ENCODE data around the gene PGAP2. TPM values are rescaled to one million over a fixed set of nuclear protein-coding genes. Genes with fewer than 3 reads are reported as not detected.

Gene PGAP2
- total RNA-seq, 2 experiments from 2014 or later: 33.1 to 36.7 TPM

DNA sequence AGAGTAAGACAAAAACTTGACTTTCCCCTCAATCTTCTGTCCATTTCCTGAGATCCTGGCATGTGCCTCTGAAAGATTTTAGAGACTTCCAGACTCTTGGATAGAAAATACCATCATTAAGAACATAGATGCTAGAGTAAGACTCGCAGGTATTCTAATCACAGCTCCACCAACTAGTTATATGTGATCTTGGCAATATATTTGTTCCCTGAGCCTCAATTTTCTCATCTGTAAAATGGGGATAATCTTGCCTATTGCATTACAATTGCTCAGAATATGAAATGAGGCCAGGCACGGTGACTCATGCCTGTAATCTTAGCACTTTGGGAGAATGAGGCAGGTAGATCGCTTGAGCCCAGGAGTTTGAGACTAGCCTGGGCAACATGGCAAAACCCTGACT is 21.7 kb downstream of the PGAP2 start:
- Mint-ChIP-seq H3K36me3 (ENCODE audit: low read depth) (peaks cover 83% of the 10 kb centered on the region), H3K9me3 (no peaks in the 10 kb centered on the region), H3K4me3 (no peak overlapping the region), H3K4me1 (ENCODE audit: low read depth) (peaks cover 71% of the 10 kb centered on the region), H3K27me3 (no peaks in the 10 kb centered on the region), H3K27ac (peak overlapping the region; percentile 91)
- POLR2A ChIA-PET: interaction anchor here (2.4 to 3.3 kb wide), 2 partner anchors 8 to 11 kb away, joined by 10 to 21 read pairs; partner anchors contain the start of gene RHOG
- TF ChIP-seq, protein P1, sequence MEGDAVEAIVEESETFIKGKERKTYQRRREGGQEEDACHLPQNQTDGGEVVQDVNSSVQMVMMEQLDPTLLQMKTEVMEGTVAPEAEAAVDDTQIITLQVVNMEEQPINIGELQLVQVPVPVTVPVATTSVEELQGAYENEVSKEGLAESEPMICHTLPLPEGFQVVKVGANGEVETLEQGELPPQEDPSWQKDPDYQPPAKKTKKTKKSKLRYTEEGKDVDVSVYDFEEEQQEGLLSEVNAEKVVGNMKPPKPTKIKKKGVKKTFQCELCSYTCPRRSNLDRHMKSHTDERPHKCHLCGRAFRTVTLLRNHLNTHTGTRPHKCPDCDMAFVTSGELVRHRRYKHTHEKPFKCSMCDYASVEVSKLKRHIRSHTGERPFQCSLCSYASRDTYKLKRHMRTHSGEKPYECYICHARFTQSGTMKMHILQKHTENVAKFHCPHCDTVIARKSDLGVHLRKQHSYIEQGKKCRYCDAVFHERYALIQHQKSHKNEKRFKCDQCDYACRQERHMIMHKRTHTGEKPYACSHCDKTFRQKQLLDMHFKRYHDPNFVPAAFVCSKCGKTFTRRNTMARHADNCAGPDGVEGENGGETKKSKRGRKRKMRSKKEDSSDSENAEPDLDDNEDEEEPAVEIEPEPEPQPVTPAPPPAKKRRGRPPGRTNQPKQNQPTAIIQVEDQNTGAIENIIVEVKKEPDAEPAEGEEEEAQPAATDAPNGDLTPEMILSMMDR (IDR thresholded peaks at IDR 0.05): no peak
- intact Hi-C loops (cut with micrococcal nuclease): no loop called here
- DNase-seq (no peak), ATAC-seq (no peak)
- CTCF ChIA-PET: interaction anchor here (1.8 to 5.8 kb wide), 3 partner anchors 12 to 243 kb away, joined by 6 to 33 read pairs (median 10); partner anchors contain the start of gene PGAP2

- POLR2A ChIA-PET: interaction anchor here (1.1 to 14.6 kb wide), 3 partner anchors 10 to 22 kb away, joined by 3 to 216 read pairs (median 21); partner anchors contain the start of genes RHOG and STIM1
- intact Hi-C loops (cut with micrococcal nuclease): no loop called here
- no peak overlapping the region for H3K4me3 Mint-ChIP-seq
Observed at GRCh38 chr11:3830730-3831129, 22.4 kb downstream of the PGAP2 start.

GRCh38 chr11:3831378-3832239 is 23.2 kb downstream of the PGAP2 start:
- H3K27me3 Mint-ChIP-seq: no peaks in the 10 kb centered on the region
- no peak overlapping the region for H3K4me3 Mint-ChIP-seq
- intact Hi-C loops (cut with micrococcal nuclease): no loop called here
- H3K36me3 Mint-ChIP-seq (ENCODE audit: low read depth): peaks cover 77% of the 10 kb centered on the region
- DNase-seq (no peak), ATAC-seq (peak; percentile 34)
- H3K4me1 Mint-ChIP-seq (ENCODE audit: low read depth): peaks cover 68% of the 10 kb centered on the region
- ChIA-PET POLR2A (interaction anchor here (1.1 to 14.6 kb wide), 3 partner anchors 9 to 23 kb away, joined by 3 to 216 read pairs (median 21); partner anchors contain the start of genes RHOG and STIM1), CTCF (interaction anchor here (0.7 to 5.8 kb wide), 7 partner anchors 10 to 241 kb away, joined by 3 to 33 read pairs (median 6); partner anchors contain the start of genes PGAP2 and STIM1)
- no peaks in the 10 kb centered on the region for H3K9me3 Mint-ChIP-seq
- TF ChIP-seq, protein P1 (IDR thresholded peaks at IDR 0.05): no peak
- H3K27ac Mint-ChIP-seq: peak overlapping the region; percentile 91

More at GRCh38 chr11:3830730-3831129, 22.4 kb downstream of the PGAP2 start:
- H3K36me3 Mint-ChIP-seq (ENCODE audit: low read depth): peaks cover 84% of the 10 kb centered on the region
- TF ChIP-seq, protein P1 (IDR thresholded peaks at IDR 0.05): no peak
- CTCF ChIA-PET: interaction anchor here (1.6 to 5.8 kb wide), 5 partner anchors 11 to 242 kb away, joined by 4 to 33 read pairs (median 7); partner anchors contain the start of genes PGAP2 and STIM1
- no peak for DNase-seq
- ATAC-seq: no peak
- H3K9me3 Mint-ChIP-seq: no peaks in the 10 kb centered on the region
- H3K4me1 Mint-ChIP-seq (ENCODE audit: low read depth): peaks cover 74% of the 10 kb centered on the region
- H3K27ac Mint-ChIP-seq: peak overlapping the region; percentile 91
- no peaks in the 10 kb centered on the region for H3K27me3 Mint-ChIP-seq

DNA sequence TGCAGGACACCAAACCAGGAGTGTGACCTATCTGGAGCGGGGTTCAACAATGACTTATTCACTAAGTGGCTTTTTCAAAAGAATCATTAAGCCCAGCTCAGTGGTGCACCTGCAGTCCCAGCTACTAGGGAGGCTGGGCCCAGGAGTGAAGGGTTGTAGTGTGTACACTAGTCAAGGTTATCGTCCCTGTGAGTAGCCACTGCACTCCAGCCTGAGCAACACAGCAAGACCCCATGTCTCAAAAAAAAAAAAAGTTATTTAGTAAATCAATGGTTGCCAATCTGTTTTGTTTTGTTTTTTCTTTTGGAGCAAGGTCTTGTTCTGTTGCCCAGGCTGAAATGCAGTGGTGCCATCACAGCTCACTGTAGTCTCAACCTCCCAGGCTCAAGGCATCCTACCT is 24.5 kb downstream of the PGAP2 start:
- CTCF ChIA-PET: interaction anchor here (0.7 to 5.8 kb wide), 6 partner anchors 8 to 240 kb away, joined by 3 to 33 read pairs (median 7); partner anchors contain the start of genes PGAP2 and RHOG
- Mint-ChIP-seq H3K27ac (peak overlapping the region; percentile 91), H3K4me1 (ENCODE audit: low read depth) (peaks cover 74% of the 10 kb centered on the region), H3K36me3 (ENCODE audit: low read depth) (peaks cover 75% of the 10 kb centered on the region), H3K4me3 (no peak overlapping the region), H3K27me3 (no peaks in the 10 kb centered on the region), H3K9me3 (no peaks in the 10 kb centered on the region)
- POLR2A ChIA-PET: interaction anchor here (1.3 to 14.6 kb wide), 3 partner anchors 19 to 37 kb away, joined by 3 to 216 read pairs (median 4); partner anchors contain the start of gene STIM1
- DNase-seq: no peak
- TF ChIP-seq, protein P1 (IDR thresholded peaks at IDR 0.05): no peak
- no peak for ATAC-seq
- intact Hi-C loops (cut with micrococcal nuclease): no loop called here
